B cell (primary cell): Measurements from ENCODE around the gene ADGRV1. TPM values are rescaled to one million over a fixed set of nuclear protein-coding genes. Genes with fewer than 3 reads are reported as not detected.

Source experiments
- ATAC-seq: fragments of 200-7000 bp; cut with Tn5 transposase; one replicate; pipeline ENCODE4 v1.10.0; 2021; ENCODE audit warnings: low read depth, mild to moderate bottlenecking, moderate number of reproducible peaks, moderate library complexity
- CTCF ChIA-PET: fragments of 350-600 bp; sonication (Branson Sonifier 250); formaldehyde crosslinking; loops from one replicate; lab custom pipeline; 2021; ENCODE audit warnings: antibody characterized with exemption, inconsistent platforms; lab: Charles Lee
- POLR2A ChIA-PET: fragments of 350-600 bp; sonication (Branson Sonifier 250); formaldehyde crosslinking; loops from one replicate; lab custom pipeline; 2021; ENCODE audit warnings: antibody characterized with exemption; lab: Charles Lee
- DNase-seq: peaks from one replicate; pipeline ENCODE4 v3.0.0; 2013
- H2AFZ ChIP-seq: 2 replicates; pipeline ENCODE4 v1.6.1; 2012; ENCODE audit warnings: mild to moderate bottlenecking, low read depth, low read length; ENCODE audit not compliant: insufficient read depth, poor library complexity, severe bottlenecking
- H3K27ac ChIP-seq, 2 donors: 1 replicate in 1 of 2; 2 replicates in 1 of 2; pipeline ENCODE4 v1.5.1; 2012 to 2013; ENCODE audit warnings: low read length in 2 of 2, mild to moderate bottlenecking in 2 of 2, moderate library complexity in 1 of 2
- H3K27me3 ChIP-seq, 4 experiments: fragments of 200-600 bp in 1 of 4; sonication (generic) in 1 of 4; replicated peaks in 1 of 4; 1 replicate in 2 of 4; 2 replicates in 2 of 4; pipeline versions ENCODE4 v1.6.1 to v1.7.0; 2013 to 2016; ENCODE audit warnings: low read length in 3 of 4, mild to moderate bottlenecking in 2 of 4, mixed read lengths in 1 of 4, moderate library complexity in 1 of 4; ENCODE audit not compliant: insufficient read depth in 4 of 4, control insufficient read depth in 3 of 4; ENCODE audit errors: control extremely low read depth in 1 of 4
- H3K36me3 ChIP-seq, 2 experiments: replicated peaks in 1 of 2; 1 replicate in 1 of 2; 2 replicates in 1 of 2; pipeline versions ENCODE4 v1.6.1 to v1.7.1; 2013; ENCODE audit warnings: low read length in 1 of 2; ENCODE audit not compliant: insufficient read depth in 2 of 2, control insufficient read depth in 1 of 2; ENCODE audit errors: control extremely low read depth in 1 of 2, extremely low read depth in 1 of 2
- H3K4me1 ChIP-seq, 2 donors: fragments of 200-600 bp in 1 of 2; sonication (generic) in 1 of 2; 1 replicate in 1 of 2; 2 replicates in 1 of 2; pipeline versions ENCODE4 v1.5.1 to v1.6.1; 2013 to 2017; ENCODE audit warnings: low read length in 2 of 2; ENCODE audit not compliant: control insufficient read depth in 2 of 2, insufficient read depth in 2 of 2
- H3K4me2 ChIP-seq: replicated peaks from 2 replicates; pipeline ENCODE3; 2012; ENCODE audit warnings: mild to moderate bottlenecking, low read depth, low read length; ENCODE audit not compliant: poor library complexity, severe bottlenecking
- H3K4me3 ChIP-seq, 5 experiments: fragments of 200-600 bp in 1 of 5; sonication (generic) in 1 of 5; 1 replicate in 3 of 5; 2 replicates in 2 of 5; pipeline versions ENCODE4 v1.5.1 to v1.7.0; 2011 to 2016; ENCODE audit warnings: low read length in 4 of 5, mild to moderate bottlenecking in 4 of 5, low read depth in 2 of 5, control low read depth in 1 of 5, moderate library complexity in 1 of 5; ENCODE audit not compliant: insufficient read depth in 1 of 5; ENCODE audit errors: control extremely low read depth in 1 of 5, extremely low read depth in 1 of 5
- H3K79me2 ChIP-seq: fragments of 200-600 bp; sonication (generic); one replicate; pipeline ENCODE4 v1.6.0; 2016; ENCODE audit warnings: low read length; ENCODE audit not compliant: control insufficient read depth, insufficient read depth
- H3K9ac ChIP-seq: fragments of 200-600 bp; sonication (generic); 2 replicates; pipeline ENCODE4 v1.6.1; 2017; ENCODE audit warnings: mild to moderate bottlenecking, low read length, moderate library complexity
- H3K9me3 ChIP-seq, 3 donors: one replicate each; pipeline versions ENCODE4 v1.6.1 to v1.7.1; 2013; ENCODE audit warnings: low read length in 2 of 3; ENCODE audit not compliant: control insufficient read depth in 2 of 3, insufficient read depth in 1 of 3; ENCODE audit errors: control extremely low read depth in 1 of 3
- H4K20me1 ChIP-seq: 2 replicates; pipeline ENCODE4 v1.6.0; 2012; ENCODE audit warnings: mild to moderate bottlenecking, low read length; ENCODE audit not compliant: insufficient read depth, control insufficient read depth, poor library complexity, severe bottlenecking
- H3K27ac Mint-ChIP-seq: one replicate; pipeline ENCODE4 v1.8.0; 2021; ENCODE audit warnings: mixed read lengths
- H3K27me3 Mint-ChIP-seq: one replicate; pipeline ENCODE4 v1.8.0; 2021; ENCODE audit warnings: mixed read lengths
- H3K4me1 Mint-ChIP-seq: one replicate; pipeline ENCODE4 v1.8.0; 2021; ENCODE audit warnings: mixed read lengths
- H3K4me3 Mint-ChIP-seq: one replicate; pipeline ENCODE4 v1.8.0; 2021; ENCODE audit warnings: mixed read lengths
- H3K9me3 Mint-ChIP-seq: one replicate; pipeline ENCODE4 v1.8.0; 2022; ENCODE audit warnings: mixed read lengths; ENCODE audit not compliant: insufficient read depth
- CTCF ChIP-seq: fragments of 200-600 bp; IDR thresholded peaks from one replicate; pipeline ENCODE4 v1.8.0; 2022; ENCODE audit warnings: antibody characterized with exemption, mild to moderate bottlenecking
- EZH2 ChIP-seq: IDR thresholded peaks from 2 replicates; pipeline ENCODE4 v1.6.1; 2012; ENCODE audit warnings: borderline replicate concordance, low read depth, mild to moderate bottlenecking, moderate library complexity, low read length; ENCODE audit not compliant: insufficient read depth, poor library complexity, severe bottlenecking
- WGBS: methylation state at CpG from one replicate; pipeline ENCODE4 v1.1.5; 2013; ENCODE audit warnings: missing lambda C conversion rate; ENCODE audit not compliant: insufficient coverage; 5-methylcytosine and 5-hydroxymethylcytosine counted together
- intact Hi-C: fragments of 100-400 bp; cut with micrococcal nuclease; formaldehyde crosslinking; loops from one replicate; pipeline ENCODE4 v1.10.0; 2022
- polyA plus RNA-seq: library from polyadenylated mRNA; depleted of rRNA; stranded (reverse); fragments of >200 nt; gene quantifications from 2 replicates; pipeline ENCODE4 v1.2.3, GENCODE V29; 2012
- total RNA-seq, 2 donors: library from RNA; stranded (reverse); fragments of 120-200 nt in 1 of 2; gene quantifications; 1 replicate in 1 of 2; 2 replicates in 1 of 2; pipeline versions ENCODE4 v1.2.3 to v1.2.4, GENCODE V29; 2013 to 2022

Gene ADGRV1
- total and polyA plus RNA-seq, 2 donors (not counting 1 experiment from before 2014, with no cell fraction given), result 0.07 TPM; not detected in 1

DNA sequence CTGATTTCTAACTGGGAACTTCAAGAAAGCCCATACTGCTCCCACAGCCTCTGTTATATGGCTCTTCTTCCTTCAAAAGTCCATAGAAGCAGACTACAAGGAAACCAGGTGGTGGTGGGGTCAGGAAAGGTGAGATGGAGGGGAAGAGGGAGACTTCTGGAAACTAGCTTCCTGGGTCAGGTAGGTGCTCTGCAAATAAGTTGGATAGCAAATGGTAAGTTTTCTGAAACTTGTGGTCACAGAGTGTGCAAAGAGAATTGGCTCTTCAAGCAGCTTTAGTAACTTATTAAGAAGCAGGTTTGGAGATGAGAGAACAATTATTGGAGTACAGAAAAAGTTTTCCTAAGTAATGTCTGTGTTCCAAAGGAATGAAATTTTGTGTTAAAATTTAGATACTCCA, 316.9 kb downstream of the ADGRV1 start:
- Histone ChIP-seq H3K36me3 (no peaks in the 10 kb centered on the region), H4K20me1 (no peaks in the 10 kb centered on the region), H3K9me3 (no peaks in the 10 kb centered on the region), H3K79me2 (no peaks in the 10 kb centered on the region), H3K9ac (no peak overlapping the region), H3K27ac (no peak overlapping the region), H2AFZ (no peak overlapping the region), H3K4me1 (no peaks in the 10 kb centered on the region), H3K4me2 (no peak overlapping the region), H3K27me3 (peaks cover 0 to 2% (median 0%) of the 10 kb centered on the region in 4 experiments), H3K4me3 (no peak overlapping the region)
- ATAC-seq (no peak), DNase-seq (no peak)
- ChIA-PET POLR2A (no interaction called here), CTCF (interaction anchor here (1.7 kb wide), 1 partner anchor 10 kb away, joined by 15 read pairs; no protein-coding TSS in a partner anchor)
- Mint-ChIP-seq H3K9me3 (no peaks in the 10 kb centered on the region), H3K4me3 (no peak overlapping the region), H3K27ac (no peak overlapping the region), H3K4me1 (no peaks in the 10 kb centered on the region), H3K27me3 (peaks cover 20% of the 10 kb centered on the region)
- TF ChIP-seq CTCF (no peak), EZH2 (no peak)
- intact Hi-C loops, result no loop called here

- Histone ChIP-seq H2AFZ (no peak overlapping the region), H4K20me1 (no peaks in the 10 kb centered on the region), H3K27me3 (peaks cover 0 to 2% (median 0%) of the 10 kb centered on the region in 4 experiments), H3K4me1 (no peaks in the 10 kb centered on the region), H3K27ac (no peak overlapping the region), H3K4me3 (no peak overlapping the region), H3K4me2 (no peak overlapping the region), H3K9me3 (no peaks in the 10 kb centered on the region), H3K79me2 (no peaks in the 10 kb centered on the region), H3K36me3 (no peaks in the 10 kb centered on the region), H3K9ac (no peak overlapping the region)
- Mint-ChIP-seq H3K27me3 (peaks cover 20% of the 10 kb centered on the region), H3K4me3 (no peak overlapping the region), H3K9me3 (no peaks in the 10 kb centered on the region), H3K4me1 (no peaks in the 10 kb centered on the region), H3K27ac (no peak overlapping the region)
- no peak for ATAC-seq
- DNase-seq, result no peak
- intact Hi-C loops, result no loop called here
- no peak for TF ChIP-seq EZH2
- TF ChIP-seq CTCF, result no peak
- CTCF ChIA-PET, result interaction anchor here (1.2 kb wide), 1 partner anchor 11 kb away, joined by 3 read pairs; no protein-coding TSS in a partner anchor
- POLR2A ChIA-PET, result no interaction called here
- WGBS, result no CpG with 5 or more reads among the region's 1 CpG
Observed at GRCh38 chr5:90876366-90876765, 317.8 kb downstream of the ADGRV1 start.
